Ectodermal cell (in vitro differentiated cells): Measurements from ENCODE around the gene TMEM220.

Experiments
- H3K27ac ChIP-seq: 2 replicates; pipeline ENCODE4 v1.7.0; 2013; ENCODE audit warnings: mild to moderate bottlenecking, low read depth, low read length; ENCODE audit not compliant: insufficient read depth, poor library complexity, severe bottlenecking
- H3K27me3 ChIP-seq: 2 replicates; pipeline ENCODE4 v1.7.0; 2013; ENCODE audit warnings: mild to moderate bottlenecking, low read length; ENCODE audit not compliant: insufficient read depth, control insufficient read depth, poor library complexity, severe bottlenecking
- H3K36me3 ChIP-seq: one replicate; pipeline ENCODE4 v1.7.0; 2013; ENCODE audit warnings: low read length; ENCODE audit not compliant: control insufficient read depth, insufficient read depth
- H3K4me1 ChIP-seq: one replicate; pipeline ENCODE4 v1.7.0; 2013; ENCODE audit warnings: low read length; ENCODE audit not compliant: control insufficient read depth, insufficient read depth
- H3K4me3 ChIP-seq: 2 replicates; pipeline ENCODE4 v1.7.0; 2013; ENCODE audit warnings: low read depth, low read length, control low read depth; ENCODE audit not compliant: insufficient read depth
- H3K9me3 ChIP-seq: 2 replicates; pipeline ENCODE4 v1.7.0; 2013; ENCODE audit warnings: mild to moderate bottlenecking, low read length, moderate library complexity; ENCODE audit not compliant: control insufficient read depth
- WGBS, 2 experiments: methylation state at CpG; one replicate each; pipeline ENCODE4 v1.1.7; 2013; ENCODE audit warnings: missing lambda C conversion rate in 2 of 2; 5-methylcytosine and 5-hydroxymethylcytosine counted together

Gene TMEM220

GRCh38 chr17:10674704-10675103, 55.1 kb downstream of the TMEM220 start:
- Histone ChIP-seq H3K4me1 (no peaks in the 10 kb centered on the region), H3K4me3 (no peak overlapping the region), H3K9me3 (no peaks in the 10 kb centered on the region), H3K27ac (no peak overlapping the region), H3K36me3 (peaks cover 12% of the 10 kb centered on the region), H3K27me3 (no peaks in the 10 kb centered on the region)
- 95 to 96% methylated on average over 4 of the region's 4 CpGs for WGBS, 2 experiments

DNA sequence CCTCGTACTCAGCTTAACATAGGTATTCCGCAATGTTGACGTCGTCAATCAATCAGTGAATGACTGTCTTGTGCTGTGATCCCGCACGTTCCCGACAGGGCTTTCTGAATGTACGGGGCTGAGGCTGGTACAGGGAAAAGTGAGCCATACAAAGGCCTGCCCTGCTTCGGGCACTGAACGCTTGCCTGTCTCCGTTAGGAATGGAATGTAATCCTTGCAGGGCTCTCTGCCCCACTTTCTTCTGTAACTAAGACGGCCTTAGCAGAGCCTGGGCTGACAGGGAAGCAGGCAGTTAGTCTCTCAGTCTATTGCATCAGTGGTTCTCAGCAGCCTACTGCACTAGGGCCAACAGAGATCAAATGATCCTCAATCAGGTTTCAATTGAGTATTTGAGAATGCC, 56.5 kb downstream of the TMEM220 start:
- no peaks in the 10 kb centered on the region for H3K4me1 ChIP-seq
- H3K27ac ChIP-seq: no peak overlapping the region
- H3K27me3 ChIP-seq: no peaks in the 10 kb centered on the region
- H3K9me3 ChIP-seq: no peaks in the 10 kb centered on the region
- 92 to 93% methylated on average over 12 of the region's 12 CpGs for WGBS, 2 experiments
- no peak overlapping the region for H3K4me3 ChIP-seq
- peaks cover 5% of the 10 kb centered on the region for H3K36me3 ChIP-seq

GRCh38 chr17:10668775-10669174, 61.0 kb downstream of the TMEM220 start:
- no peak overlapping the region for H3K27ac ChIP-seq
- no peaks in the 10 kb centered on the region for H3K4me1 ChIP-seq
- no peaks in the 10 kb centered on the region for H3K27me3 ChIP-seq
- 85 to 92% methylated on average over 1 of the region's 1 CpG for WGBS, 2 experiments
- H3K4me3 ChIP-seq: no peak overlapping the region
- no peaks in the 10 kb centered on the region for H3K36me3 ChIP-seq
- no peaks in the 10 kb centered on the region for H3K9me3 ChIP-seq

GRCh38 chr17:10666906-10667305, 62.9 kb downstream of the TMEM220 start:
- H3K4me1 ChIP-seq: no peaks in the 10 kb centered on the region
- no peaks in the 10 kb centered on the region for H3K9me3 ChIP-seq
- H3K27me3 ChIP-seq: no peaks in the 10 kb centered on the region
- H3K27ac ChIP-seq: no peak overlapping the region
- H3K4me3 ChIP-seq: no peak overlapping the region
- H3K36me3 ChIP-seq: no peaks in the 10 kb centered on the region
- 93 to 94% methylated on average over 3 to 5 of the region's 5 CpGs for WGBS, 2 experiments

- 93 to 94% methylated on average over 9 of the region's 9 CpGs for WGBS, 2 experiments
- H3K27ac ChIP-seq: no peak overlapping the region
Observed at GRCh38 chr17:10664571-10664970, 65.3 kb downstream of the TMEM220 start.

More at GRCh38 chr17:10664571-10664970, 65.3 kb downstream of the TMEM220 start:
- Histone ChIP-seq H3K4me1 (no peaks in the 10 kb centered on the region), H3K27me3 (no peaks in the 10 kb centered on the region), H3K9me3 (no peaks in the 10 kb centered on the region), H3K36me3 (no peaks in the 10 kb centered on the region), H3K4me3 (no peak overlapping the region)
